GM10248 (cell line): ENCODE measurements around the gene QSOX1.

Experiments
- CTCF ChIA-PET: fragments of 300-600 bp; sonication (Branson Sonifier 250); formaldehyde crosslinking; extraction: SDS; loops from one replicate; lab custom pipeline; 2021; ENCODE audit warnings: antibody characterized with exemption; lab: Yijun Ruan, JAX
- POLR2A ChIA-PET: fragments of 350-650 bp; sonication (Branson Sonifier 250); formaldehyde crosslinking; extraction: SDS; loops from one replicate; lab custom pipeline; 2020; ENCODE audit warnings: antibody characterized with exemption; lab: Yijun Ruan, JAX
- DNase-seq: peaks from one replicate; pipeline ENCODE4 v3.0.0; 2012; ENCODE audit errors: extremely low spot score
- TF ChIP-seq, protein P1 (sequence below): IDR thresholded peaks from 2 replicates; pipeline ENCODE4 v1.5.1; 2012; ENCODE audit warnings: mild to moderate bottlenecking, low read depth; ENCODE audit errors: extremely low read depth, missing control alignments, control extremely low read depth

The QSOX1 gene

DNA sequence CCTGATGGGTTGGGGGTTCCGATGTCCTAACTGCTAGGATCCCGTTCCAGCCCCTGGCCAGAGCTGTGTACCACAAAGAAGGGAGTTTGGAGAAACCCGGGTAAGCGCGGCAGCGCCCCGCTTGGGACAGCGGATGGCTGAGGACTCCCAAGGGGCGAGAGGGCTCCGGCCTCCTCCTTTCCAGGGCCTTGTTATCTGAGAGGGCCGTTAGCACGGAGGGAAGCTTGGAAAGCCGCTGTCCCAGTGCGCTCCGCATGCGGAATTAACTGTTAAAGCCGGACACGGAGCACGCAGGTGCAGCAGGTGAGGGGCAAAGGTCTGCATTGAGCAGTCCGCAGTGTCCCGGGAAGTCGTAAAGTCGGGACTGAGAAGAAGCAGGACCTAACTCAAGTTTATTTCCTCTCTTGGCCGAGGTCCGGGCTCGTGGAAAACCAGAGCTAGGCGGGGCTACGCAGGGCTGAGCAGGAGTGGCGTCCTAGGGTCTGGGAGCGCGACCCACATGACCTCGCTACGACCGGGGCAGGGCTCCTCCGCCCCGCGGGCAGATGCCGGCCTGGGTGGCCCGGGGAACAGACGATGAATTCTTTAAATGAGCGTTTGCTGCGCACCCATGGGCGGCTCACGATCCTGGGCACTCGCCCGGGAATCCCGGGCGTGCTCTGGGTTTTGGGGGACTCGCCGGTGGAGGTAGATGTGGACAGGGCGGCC lies 79.9 kb downstream of the QSOX1 start:
- TF ChIP-seq, protein P1, sequence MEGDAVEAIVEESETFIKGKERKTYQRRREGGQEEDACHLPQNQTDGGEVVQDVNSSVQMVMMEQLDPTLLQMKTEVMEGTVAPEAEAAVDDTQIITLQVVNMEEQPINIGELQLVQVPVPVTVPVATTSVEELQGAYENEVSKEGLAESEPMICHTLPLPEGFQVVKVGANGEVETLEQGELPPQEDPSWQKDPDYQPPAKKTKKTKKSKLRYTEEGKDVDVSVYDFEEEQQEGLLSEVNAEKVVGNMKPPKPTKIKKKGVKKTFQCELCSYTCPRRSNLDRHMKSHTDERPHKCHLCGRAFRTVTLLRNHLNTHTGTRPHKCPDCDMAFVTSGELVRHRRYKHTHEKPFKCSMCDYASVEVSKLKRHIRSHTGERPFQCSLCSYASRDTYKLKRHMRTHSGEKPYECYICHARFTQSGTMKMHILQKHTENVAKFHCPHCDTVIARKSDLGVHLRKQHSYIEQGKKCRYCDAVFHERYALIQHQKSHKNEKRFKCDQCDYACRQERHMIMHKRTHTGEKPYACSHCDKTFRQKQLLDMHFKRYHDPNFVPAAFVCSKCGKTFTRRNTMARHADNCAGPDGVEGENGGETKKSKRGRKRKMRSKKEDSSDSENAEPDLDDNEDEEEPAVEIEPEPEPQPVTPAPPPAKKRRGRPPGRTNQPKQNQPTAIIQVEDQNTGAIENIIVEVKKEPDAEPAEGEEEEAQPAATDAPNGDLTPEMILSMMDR: no peak
- ChIA-PET POLR2A (no interaction called here), CTCF (interaction anchor here (1.1 to 1.8 kb wide), 2 partner anchors 18 to 56 kb away, joined by 3 to 5 read pairs; no protein-coding TSS in a partner anchor)
- DNase-seq: no peak

DNA sequence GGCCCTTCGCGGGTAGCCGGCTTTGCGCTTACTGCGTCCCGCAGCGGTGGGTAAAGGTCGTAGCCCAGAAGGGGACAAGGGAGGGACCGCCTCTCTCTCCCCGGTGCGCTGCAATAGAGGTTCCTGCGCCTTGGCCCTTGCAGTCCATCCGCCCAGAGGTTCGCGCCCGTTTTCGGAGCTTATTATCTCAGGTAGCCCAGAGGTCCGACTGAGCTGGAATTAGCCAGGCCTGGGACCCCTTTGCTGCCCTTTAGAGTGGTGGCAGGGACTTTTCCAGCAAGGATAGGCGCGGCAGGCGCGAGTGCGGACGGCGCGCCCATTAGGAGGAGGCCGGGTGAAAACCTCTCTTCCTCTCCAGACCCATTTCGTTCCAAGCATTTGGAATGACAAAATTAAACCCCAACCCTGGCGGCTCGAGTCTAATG lies 80.4 kb downstream of the QSOX1 start:
- ChIA-PET CTCF (interaction anchor here (1.1 to 1.8 kb wide), 2 partner anchors 18 to 56 kb away, joined by 3 to 5 read pairs; no protein-coding TSS in a partner anchor), POLR2A (no interaction called here)
- no peak for DNase-seq
- TF ChIP-seq, protein P1: no peak

DNA sequence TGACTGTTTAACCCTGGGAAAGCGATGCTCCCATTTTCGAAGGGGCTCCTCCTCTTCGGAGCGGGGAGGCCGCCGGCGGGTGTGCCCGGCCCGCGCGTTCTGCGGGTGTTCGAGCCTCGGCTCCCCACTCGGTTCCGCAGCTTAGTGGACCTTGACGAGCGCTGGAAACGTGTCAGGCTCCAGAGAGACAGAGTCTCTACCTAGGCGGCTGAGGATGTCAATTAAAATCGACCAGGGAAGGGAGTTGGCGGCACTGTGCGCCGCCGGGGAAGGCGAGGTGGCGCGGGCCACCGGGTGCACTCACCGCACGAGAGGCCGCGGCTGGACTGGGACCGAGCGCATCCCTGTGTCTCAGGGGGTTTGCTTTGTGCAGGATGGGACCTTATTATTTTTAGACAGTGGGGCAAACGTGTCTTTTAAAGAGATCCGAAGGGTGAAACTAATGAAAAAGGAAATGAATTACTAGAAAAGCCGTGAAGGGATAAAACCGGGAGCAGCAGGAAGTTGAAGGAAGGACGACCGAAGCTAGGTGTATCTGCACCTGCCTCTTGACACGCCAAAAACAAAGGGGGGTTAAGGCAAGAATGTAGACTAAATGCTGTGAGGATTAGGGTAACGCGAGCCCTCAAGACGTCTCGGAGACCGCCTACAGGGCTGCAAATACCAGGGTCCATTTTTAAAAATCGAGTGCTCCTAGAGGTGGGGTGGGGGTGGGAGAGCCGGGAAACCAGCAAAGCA lies 81.0 kb downstream of the QSOX1 start:
- TF ChIP-seq, protein P1: no peak
- no peak for DNase-seq
- POLR2A ChIA-PET: no interaction called here
- CTCF ChIA-PET: interaction anchor here (1.1 to 1.9 kb wide), 3 partner anchors 12 to 57 kb away, joined by 3 to 5 read pairs (median 5); no protein-coding TSS in a partner anchor

DNA sequence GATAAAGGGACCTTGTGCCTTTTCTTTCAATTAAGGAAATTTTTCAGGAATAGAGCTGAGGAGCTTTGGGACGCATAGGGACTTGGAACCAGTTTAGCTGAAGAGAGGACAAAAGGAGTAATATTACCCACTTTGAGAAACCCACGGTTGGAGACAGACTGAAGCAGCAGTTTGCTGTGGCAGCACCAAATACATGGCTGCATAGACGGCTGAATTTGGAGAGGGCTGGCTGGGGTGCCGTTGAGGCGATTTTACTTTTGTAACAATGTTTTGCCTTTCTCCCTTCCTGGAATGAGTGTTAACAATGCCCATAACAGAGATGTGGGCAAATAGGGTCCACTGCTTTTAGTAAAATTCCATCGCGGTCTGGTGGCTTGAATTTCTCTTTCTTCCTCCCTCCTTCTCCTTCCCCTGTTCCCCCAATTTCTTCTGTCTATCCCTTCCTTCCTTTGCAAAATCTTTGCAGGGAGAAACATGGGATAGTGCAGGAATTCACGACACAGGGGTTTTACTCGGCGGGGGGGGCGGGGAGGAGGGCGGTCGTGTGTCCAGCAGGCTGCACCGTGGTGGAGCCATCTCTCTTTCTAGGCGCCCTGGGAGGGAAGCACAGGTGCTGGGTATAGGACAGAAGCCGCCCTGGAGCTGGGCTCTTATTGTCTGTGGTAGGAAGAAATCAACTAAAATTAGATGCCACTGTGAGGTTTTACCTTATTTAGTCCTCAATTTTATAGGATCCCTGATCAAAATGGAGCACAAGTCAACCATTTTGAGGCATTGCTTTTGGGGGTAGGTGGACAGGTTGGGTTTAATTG lies 82.2 kb downstream of the QSOX1 start:
- TF ChIP-seq, protein P1: no peak
- POLR2A ChIA-PET: no interaction called here
- CTCF ChIA-PET: interaction anchor here (1.5 to 1.9 kb wide), 2 partner anchors 11 to 17 kb away, joined by 5 read pairs; no protein-coding TSS in a partner anchor

DNA sequence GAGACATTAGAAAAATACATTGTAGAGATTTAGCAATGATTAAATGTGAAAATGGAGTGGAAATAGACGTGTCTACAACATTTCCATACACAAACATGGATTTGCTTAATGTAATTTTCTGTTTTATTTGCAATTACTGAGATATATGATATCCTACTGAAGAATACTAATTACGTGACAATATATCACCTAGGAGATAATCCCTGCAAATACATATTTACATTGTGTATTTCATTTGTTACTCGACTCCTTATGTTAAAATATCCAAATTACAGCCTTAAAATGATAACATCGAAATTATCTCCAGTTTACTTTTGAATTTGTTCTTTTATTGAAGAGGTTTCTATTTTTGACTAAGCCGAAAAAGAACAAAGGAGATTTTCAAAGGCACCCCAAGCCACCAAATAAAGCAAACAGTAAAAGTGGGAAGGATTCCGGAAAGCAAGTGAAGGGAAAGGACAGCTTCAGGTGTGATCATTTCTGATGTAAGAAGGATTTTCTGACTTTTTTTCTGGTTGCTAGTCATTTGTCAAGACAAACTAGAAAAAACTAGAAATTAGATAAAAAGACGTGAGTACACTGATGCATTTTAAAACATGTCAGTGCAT lies 83.3 kb downstream of the QSOX1 start:
- ChIA-PET POLR2A (no interaction called here), CTCF (interaction anchor here (1.5 to 1.9 kb wide), 4 partner anchors 10 to 16 kb away, joined by 3 to 5 read pairs (median 5); no protein-coding TSS in a partner anchor)
- TF ChIP-seq, protein P1: no peak
- DNase-seq: no peak

More for the DNA sequence above, 82.2 kb downstream of the QSOX1 start:
- no peak for DNase-seq

DNA sequence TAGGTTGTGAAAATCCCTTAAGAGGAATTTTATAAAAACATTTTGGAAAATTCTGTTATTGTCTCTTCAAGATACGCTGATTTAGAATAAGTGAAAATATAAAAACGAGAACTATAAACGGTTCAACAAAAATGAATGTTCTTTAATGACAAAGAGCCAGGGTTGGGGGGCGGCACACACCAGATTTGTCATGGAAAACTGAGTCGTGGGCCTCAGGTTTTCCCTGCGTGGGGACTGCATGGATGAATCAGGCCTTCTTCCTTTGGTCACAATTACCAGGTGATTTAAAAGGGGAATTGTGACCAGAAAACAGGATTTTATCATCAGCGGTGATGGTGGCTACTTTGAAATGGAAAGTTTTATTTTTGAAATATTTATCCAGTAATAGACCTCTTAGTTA lies 84.0 kb downstream of the QSOX1 start:
- CTCF ChIA-PET: interaction anchor here (1.1 to 1.6 kb wide), 4 partner anchors 11 to 32 kb away, joined by 3 to 5 read pairs (median 4); no protein-coding TSS in a partner anchor
- TF ChIP-seq, protein P1: no peak

More for the DNA sequence above, 84.0 kb downstream of the QSOX1 start:
- no peak for DNase-seq
- POLR2A ChIA-PET: no interaction called here
